Gastroesophageal sphincter (tissue), 3 donors: ENCODE measurements around the gene LEP.

Experiments used
- EP300 ChIP-seq: sonication (generic); formaldehyde crosslinking; IDR thresholded peaks from one replicate; pipeline ENCODE4 v1.6.1; 2017; ENCODE audit warnings: antibody characterized with exemption, mild to moderate bottlenecking
- POLR2A ChIP-seq, 2 donors: fragments of 450-650 bp; IDR thresholded peaks; one replicate each; pipeline ENCODE4 v1.6.1; 2017; ENCODE audit warnings: antibody characterized with exemption in 2 of 2, mild to moderate bottlenecking in 2 of 2, moderate library complexity in 1 of 2
- TF ChIP-seq, protein P1 (sequence below), 4 experiments: fragments of 200-600 bp in 2 of 4; fragments of 450-650 bp in 2 of 4; sonication (generic) in 1 of 4; IDR thresholded peaks; one replicate each; pipeline ENCODE4 v1.5.1; 2017 to 2019; ENCODE audit warnings: antibody characterized with exemption in 4 of 4, mild to moderate bottlenecking in 2 of 4, moderate library complexity in 2 of 4

DNA sequence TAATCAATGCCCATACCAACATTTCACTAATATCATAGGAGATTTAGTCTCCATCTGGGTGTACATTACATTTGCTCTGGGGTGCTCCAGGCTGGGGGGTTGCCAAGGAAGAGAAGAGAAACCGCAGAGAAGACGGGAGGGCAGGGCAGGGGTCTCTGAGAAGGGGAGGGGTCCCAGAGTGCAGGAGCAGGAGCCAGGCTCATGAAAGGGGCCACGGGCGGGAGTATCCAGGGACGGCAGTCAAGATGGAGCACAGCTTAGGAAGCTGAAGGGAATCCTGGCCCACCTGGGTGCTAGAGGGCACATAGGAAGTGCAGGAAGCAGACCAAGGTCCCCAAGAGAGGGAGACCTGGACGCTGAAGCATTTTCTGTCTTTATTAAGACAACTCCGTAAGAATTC lies 2.2 kb downstream of the LEP start:
- TF ChIP-seq EP300 (no peak), POLR2A (IDR thresholded peaks at IDR 0.05) (no peak)
- TF ChIP-seq, protein P1, sequence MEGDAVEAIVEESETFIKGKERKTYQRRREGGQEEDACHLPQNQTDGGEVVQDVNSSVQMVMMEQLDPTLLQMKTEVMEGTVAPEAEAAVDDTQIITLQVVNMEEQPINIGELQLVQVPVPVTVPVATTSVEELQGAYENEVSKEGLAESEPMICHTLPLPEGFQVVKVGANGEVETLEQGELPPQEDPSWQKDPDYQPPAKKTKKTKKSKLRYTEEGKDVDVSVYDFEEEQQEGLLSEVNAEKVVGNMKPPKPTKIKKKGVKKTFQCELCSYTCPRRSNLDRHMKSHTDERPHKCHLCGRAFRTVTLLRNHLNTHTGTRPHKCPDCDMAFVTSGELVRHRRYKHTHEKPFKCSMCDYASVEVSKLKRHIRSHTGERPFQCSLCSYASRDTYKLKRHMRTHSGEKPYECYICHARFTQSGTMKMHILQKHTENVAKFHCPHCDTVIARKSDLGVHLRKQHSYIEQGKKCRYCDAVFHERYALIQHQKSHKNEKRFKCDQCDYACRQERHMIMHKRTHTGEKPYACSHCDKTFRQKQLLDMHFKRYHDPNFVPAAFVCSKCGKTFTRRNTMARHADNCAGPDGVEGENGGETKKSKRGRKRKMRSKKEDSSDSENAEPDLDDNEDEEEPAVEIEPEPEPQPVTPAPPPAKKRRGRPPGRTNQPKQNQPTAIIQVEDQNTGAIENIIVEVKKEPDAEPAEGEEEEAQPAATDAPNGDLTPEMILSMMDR (IDR thresholded peaks at IDR 0.05), result no peak
